GM13977 (cell line): ENCODE results near the gene CD86.

Experiments
- DNase-seq: peaks from one replicate; pipeline ENCODE4 v3.0.0; 2012; ENCODE audit warnings: low spot score
- CTCF ChIP-seq: IDR thresholded peaks from 2 replicates; pipeline ENCODE4 v1.5.1; 2012; ENCODE audit warnings: mild to moderate bottlenecking, control low read depth; ENCODE audit not compliant: insufficient read depth; ENCODE audit errors: extremely low read depth, missing control alignments
- in situ Hi-C: fragments of 300-500 bp; cut with MboI; formaldehyde crosslinking; loops from one replicate; pipeline ENCODE4 v1.12.0; 2022; ENCODE audit warnings: low sequenced_read_pairs, low pct_unique_long_range_greater_than_20kb, mixed read lengths, inconsistent platforms; ENCODE audit not compliant: unreplicated experiment

CD86 gene

GRCh38 chr3:122066331-122067213 lies 11.4 kb downstream of the CD86 start:
- no peak for TF ChIP-seq CTCF
- DNase-seq: no peak
- in situ Hi-C loops: no loop called here

GRCh38 chr3:122067214-122067550 lies 12.0 kb downstream of the CD86 start:
- TF ChIP-seq CTCF: no peak
- no peak for DNase-seq
- in situ Hi-C loops: no loop called here

- TF ChIP-seq CTCF: no peak
- in situ Hi-C loops: no loop called here
Observed at GRCh38 chr3:122067588-122068240, 12.6 kb downstream of the CD86 start.

GRCh38 chr3:122074621-122075265 lies 19.6 kb downstream of the CD86 start:
- in situ Hi-C loops: loop anchor here (10.0 to 25.0 kb wide), 2 partner anchors 80 to 187 kb away; partner anchors contain the start of gene SLC15A2
- TF ChIP-seq CTCF: no peak
- DNase-seq: peak; percentile 49

More at GRCh38 chr3:122067588-122068240, 12.6 kb downstream of the CD86 start:
- DNase-seq: no peak

GRCh38 chr3:122076491-122077292 lies 21.5 kb downstream of the CD86 start:
- no peak for TF ChIP-seq CTCF
- in situ Hi-C loops: loop anchor here (10.0 to 25.0 kb wide), 2 partner anchors 82 to 189 kb away; partner anchors contain the start of gene SLC15A2

More at GRCh38 chr3:122076491-122077292, 21.5 kb downstream of the CD86 start:
- no peak for DNase-seq
